H9 (cell line): ENCODE data around the gene CCL24. TPM values are rescaled to one million over a fixed set of nuclear protein-coding genes. Genes with fewer than 3 reads are reported as not detected.
A peak's percentile ranks its signal among the peaks of the same experiment; 100 is the strongest.
"Not testable (repeated sequence)": the region's sequence is repeated elsewhere in the genome, so short reads cannot be mapped to it uniquely, and the experiment has no call there.

Experiments
- DNase-seq: peaks from one replicate; pipeline ENCODE4 v3.0.0-alpha.2; 2017
- H2AFZ ChIP-seq: one replicate; pipeline ENCODE4 v1.6.1; 2013; ENCODE audit warnings: mild to moderate bottlenecking, low read length, control low read depth, moderate library complexity
- H2AK5ac ChIP-seq: 2 replicates; pipeline ENCODE4 v1.6.1; 2013; ENCODE audit warnings: low read length, control low read depth, mixed read lengths; ENCODE audit not compliant: insufficient read length
- H2BK120ac ChIP-seq: one replicate; pipeline ENCODE4 v1.6.1; 2013; ENCODE audit warnings: low read depth, mild to moderate bottlenecking, low read length, control low read depth, inconsistent platforms; ENCODE audit not compliant: poor library complexity, severe bottlenecking
- H2BK12ac ChIP-seq: 2 replicates; pipeline ENCODE4 v1.6.1; 2013; ENCODE audit warnings: low read length, control low read depth, mixed read lengths, low read depth; ENCODE audit not compliant: insufficient read length
- H2BK15ac ChIP-seq: 2 replicates; pipeline ENCODE4 v1.6.1; 2013; ENCODE audit warnings: low read depth, low read length, control low read depth
- H2BK20ac ChIP-seq: one replicate; pipeline ENCODE4 v1.6.1; 2013; ENCODE audit warnings: low read depth, mild to moderate bottlenecking, low read length, control low read depth, inconsistent platforms; ENCODE audit not compliant: poor library complexity, severe bottlenecking
- H2BK5ac ChIP-seq: 2 replicates; pipeline ENCODE4 v1.6.1; 2013; ENCODE audit warnings: low read length, control low read depth, mixed read lengths; ENCODE audit not compliant: insufficient read length
- H3K14ac ChIP-seq: 2 replicates; pipeline ENCODE4 v1.6.1; 2013; ENCODE audit warnings: low read length, control low read depth; ENCODE audit not compliant: insufficient read depth
- H3K18ac ChIP-seq: 2 replicates; pipeline ENCODE4 v1.6.1; 2013; ENCODE audit warnings: low read depth, mild to moderate bottlenecking, mixed read lengths, low read length, control low read depth; ENCODE audit not compliant: insufficient read length
- H3K23ac ChIP-seq: 2 replicates; pipeline ENCODE4 v1.6.1; 2013; ENCODE audit warnings: low read length, control low read depth, mixed read lengths, low read depth; ENCODE audit not compliant: insufficient read length
- H3K23me2 ChIP-seq: 2 replicates; pipeline ENCODE4 v1.6.1; 2013; ENCODE audit warnings: low read depth, mild to moderate bottlenecking, mixed read lengths, low read length, control low read depth; ENCODE audit not compliant: insufficient read length, poor library complexity, severe bottlenecking
- H3K27ac ChIP-seq: 2 replicates; pipeline ENCODE4 v1.5.1; 2013; ENCODE audit warnings: low read length, control low read depth, mixed read lengths, low read depth; ENCODE audit not compliant: insufficient read length
- H3K27me3 ChIP-seq: 2 replicates; pipeline ENCODE4 v1.6.1; 2013; ENCODE audit warnings: low read length, control low read depth, inconsistent platforms; ENCODE audit not compliant: insufficient read depth
- H3K4ac ChIP-seq: 2 replicates; pipeline ENCODE4 v1.6.1; 2013; ENCODE audit warnings: low read depth, mild to moderate bottlenecking, control low read depth, inconsistent platforms, low read length, moderate library complexity
- H3K4me1 ChIP-seq: 2 replicates; pipeline ENCODE4 v1.6.1; 2013; ENCODE audit warnings: low read length, control low read depth, inconsistent platforms; ENCODE audit not compliant: insufficient read depth
- H3K4me2 ChIP-seq: 2 replicates; pipeline ENCODE4 v1.6.1; 2013; ENCODE audit warnings: low read length, control low read depth, mixed read lengths; ENCODE audit not compliant: insufficient read length, insufficient read depth
- H3K56ac ChIP-seq: 2 replicates; pipeline ENCODE4 v1.6.1; 2013; ENCODE audit warnings: low read depth, mild to moderate bottlenecking, mixed read lengths, low read length, control low read depth; ENCODE audit not compliant: insufficient read length
- H3K79me1 ChIP-seq: 2 replicates; pipeline ENCODE4 v1.6.1; 2013; ENCODE audit warnings: low read depth, mild to moderate bottlenecking, moderate library complexity, low read length, control low read depth, inconsistent platforms; ENCODE audit not compliant: insufficient read depth, poor library complexity, severe bottlenecking
- H3K79me2 ChIP-seq: 2 replicates; pipeline ENCODE4 v1.6.1; 2013; ENCODE audit warnings: low read length, control low read depth, inconsistent platforms; ENCODE audit not compliant: insufficient read depth
- H3K9ac ChIP-seq: 2 replicates; pipeline ENCODE4 v1.6.1; 2013; ENCODE audit warnings: low read length, control low read depth, mixed read lengths; ENCODE audit not compliant: insufficient read length; ENCODE audit errors: extremely low read depth
- H3K9me3 ChIP-seq: one replicate; pipeline ENCODE4 v1.6.1; 2013; ENCODE audit warnings: low read depth, low read length, inconsistent platforms; ENCODE audit not compliant: control insufficient read depth
- H3T11ph ChIP-seq: one replicate; pipeline ENCODE4 v1.6.1; 2013; ENCODE audit warnings: mild to moderate bottlenecking, low read length, control low read depth, inconsistent platforms
- H4K20me1 ChIP-seq: one replicate; pipeline ENCODE4 v1.6.1; 2013; ENCODE audit not compliant: control insufficient read depth, insufficient read length, insufficient read depth
- H4K5ac ChIP-seq: 2 replicates; pipeline ENCODE4 v1.6.1; 2013; ENCODE audit warnings: low read depth, mild to moderate bottlenecking, mixed read lengths, low read length, control low read depth; ENCODE audit not compliant: insufficient read length
- H4K8ac ChIP-seq: replicated peaks from 2 replicates; pipeline ENCODE4 v1.6.1; 2013; ENCODE audit warnings: low read length, control low read depth, mixed read lengths, low read depth; ENCODE audit not compliant: insufficient read length
- H4K91ac ChIP-seq: 2 replicates; pipeline ENCODE4 v1.6.1; 2013; ENCODE audit warnings: low read depth, mild to moderate bottlenecking, moderate library complexity, mixed read lengths, low read length, control low read depth; ENCODE audit not compliant: insufficient read length
- H3K27ac Mint-ChIP-seq, 3 experiments: 2 replicates in 2 of 3; 3 replicates in 1 of 3; pipeline ENCODE4 v1.8.0; 2020 to 2021; ENCODE audit warnings: mixed read lengths in 3 of 3, mild to moderate bottlenecking in 1 of 3, moderate library complexity in 1 of 3
- H3K27me3 Mint-ChIP-seq: 2 replicates; pipeline ENCODE4 v1.8.0; 2021; ENCODE audit warnings: low read depth, mild to moderate bottlenecking, moderate library complexity, mixed read lengths
- H3K36me3 Mint-ChIP-seq, 3 experiments: 2 replicates in 2 of 3; 3 replicates in 1 of 3; pipeline ENCODE4 v1.8.0; 2020 to 2021; ENCODE audit warnings: low read depth in 3 of 3, mixed read lengths in 3 of 3; ENCODE audit not compliant: insufficient read depth in 1 of 3
- H3K4me1 Mint-ChIP-seq, 2 experiments: 2 replicates each; pipeline ENCODE4 v1.8.0; 2020; ENCODE audit warnings: mixed read lengths in 2 of 2
- H3K4me3 Mint-ChIP-seq, 2 experiments: 2 replicates in 1 of 2; 3 replicates in 1 of 2; pipeline ENCODE4 v1.8.0; 2020 to 2021; ENCODE audit warnings: mild to moderate bottlenecking in 2 of 2, mixed read lengths in 2 of 2, moderate library complexity in 1 of 2
- H3K9me3 Mint-ChIP-seq, 2 experiments: 2 replicates in 1 of 2; 3 replicates in 1 of 2; pipeline ENCODE4 v1.8.0; 2020; ENCODE audit warnings: mild to moderate bottlenecking in 2 of 2, mixed read lengths in 2 of 2, moderate library complexity in 1 of 2
- WGBS: extraction: QIAGEN DNeasy Blood & Tissue Kit; methylation state at CpG from one replicate; pipeline ENCODE4 v1.1.7; 2013; ENCODE audit warnings: missing lambda C conversion rate, low lambda C conversion rate, mixed read lengths; ENCODE audit not compliant: insufficient read length; ENCODE audit errors: extremely low coverage; 5-methylcytosine and 5-hydroxymethylcytosine counted together
- total RNA-seq: library from RNA; stranded (reverse); gene quantifications from 2 replicates; pipeline ENCODE4 v1.2.1, GENCODE V29; 2021
- TF ChIP-seq, protein P1 (sequence below): fragments of 200-600 bp; sonication (generic); conservative IDR thresholded peaks from 3 replicates; pipeline ENCODE4 v1.8.0; 2021; ENCODE audit warnings: antibody characterized with exemption, mild to moderate bottlenecking

CCL24 gene
- total RNA-seq, 1 experiment from 2014 or later = not detected

- no peak overlapping the region for H2AK5ac ChIP-seq
- no peaks in the 10 kb centered on the region for H3K9me3 ChIP-seq
- no peak overlapping the region for H4K8ac ChIP-seq
- no peak overlapping the region for H2BK15ac ChIP-seq
- H3K14ac ChIP-seq = no peak overlapping the region
- Mint-ChIP-seq H3K4me3 (no peak overlapping the region), H3K27me3 (peaks cover 5% of the 10 kb centered on the region; the same call in 1 of the 2 replicates), H3K9me3 (peaks cover 6 to 10% of the 10 kb centered on the region in 2 experiments), H3K36me3 (peaks cover 4 to 13% (median 7%) of the 10 kb centered on the region in 3 experiments), H3K4me1 (peaks cover 24 to 27% of the 10 kb centered on the region in 2 experiments), H3K27ac (peak overlapping the region in 1 of 3 experiments; percentile 76; a peak in 2 of 7 replicates)
- no peak overlapping the region for H2BK20ac ChIP-seq
- H3K4me1 ChIP-seq = no peaks in the 10 kb centered on the region; the same call in 1 of the 2 replicates
- no peak overlapping the region for H4K5ac ChIP-seq
- H2BK5ac ChIP-seq = no peak overlapping the region
- no peaks in the 10 kb centered on the region for H3K79me1 ChIP-seq
- no CpG with 5 or more reads among the region's 12 CpGs for WGBS
- no peak overlapping the region for H3K23ac ChIP-seq
- no peak overlapping the region for H3K4me2 ChIP-seq
- H4K91ac ChIP-seq = no peak overlapping the region
- no peak overlapping the region for H2AFZ ChIP-seq
- no peak overlapping the region for H2BK120ac ChIP-seq
- TF ChIP-seq, protein P1, sequence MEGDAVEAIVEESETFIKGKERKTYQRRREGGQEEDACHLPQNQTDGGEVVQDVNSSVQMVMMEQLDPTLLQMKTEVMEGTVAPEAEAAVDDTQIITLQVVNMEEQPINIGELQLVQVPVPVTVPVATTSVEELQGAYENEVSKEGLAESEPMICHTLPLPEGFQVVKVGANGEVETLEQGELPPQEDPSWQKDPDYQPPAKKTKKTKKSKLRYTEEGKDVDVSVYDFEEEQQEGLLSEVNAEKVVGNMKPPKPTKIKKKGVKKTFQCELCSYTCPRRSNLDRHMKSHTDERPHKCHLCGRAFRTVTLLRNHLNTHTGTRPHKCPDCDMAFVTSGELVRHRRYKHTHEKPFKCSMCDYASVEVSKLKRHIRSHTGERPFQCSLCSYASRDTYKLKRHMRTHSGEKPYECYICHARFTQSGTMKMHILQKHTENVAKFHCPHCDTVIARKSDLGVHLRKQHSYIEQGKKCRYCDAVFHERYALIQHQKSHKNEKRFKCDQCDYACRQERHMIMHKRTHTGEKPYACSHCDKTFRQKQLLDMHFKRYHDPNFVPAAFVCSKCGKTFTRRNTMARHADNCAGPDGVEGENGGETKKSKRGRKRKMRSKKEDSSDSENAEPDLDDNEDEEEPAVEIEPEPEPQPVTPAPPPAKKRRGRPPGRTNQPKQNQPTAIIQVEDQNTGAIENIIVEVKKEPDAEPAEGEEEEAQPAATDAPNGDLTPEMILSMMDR = no peak
- no peak overlapping the region for H3K27ac ChIP-seq
- H3K56ac ChIP-seq = no peak overlapping the region
- H3K27me3 ChIP-seq = no peaks in the 10 kb centered on the region
- no peaks in the 10 kb centered on the region for H3K79me2 ChIP-seq
- no peak overlapping the region for H3K4ac ChIP-seq
- H2BK12ac ChIP-seq = no peak overlapping the region
- no peaks in the 10 kb centered on the region for H4K20me1 ChIP-seq
- no peaks in the 10 kb centered on the region for H3K23me2 ChIP-seq
- DNase-seq = no peak
- H3T11ph ChIP-seq = no peak overlapping the region
- no peak overlapping the region for H3K9ac ChIP-seq
- H3K18ac ChIP-seq = no peak overlapping the region
These were observed 37.2 kb downstream of the CCL24 start for GRCh38 chr7:75776295-75776971.

GRCh38 chr7:75773958-75774357, 39.6 kb downstream of the CCL24 start:
- H3K9me3 Mint-ChIP-seq, H3K9ac ChIP-seq, H3K4me3 Mint-ChIP-seq, H4K8ac ChIP-seq, H2BK12ac ChIP-seq, DNase-seq, H4K91ac ChIP-seq, H4K5ac ChIP-seq, H3K27me3 ChIP-seq, H3K23me2 ChIP-seq, H3K4me1 Mint-ChIP-seq, H3K27ac Mint-ChIP-seq, H3K27ac ChIP-seq, H2BK5ac ChIP-seq, H3K27me3 Mint-ChIP-seq, H3K79me1 ChIP-seq, H3K23ac ChIP-seq, H3K79me2 ChIP-seq, H2BK120ac ChIP-seq, H3K18ac ChIP-seq, H3K36me3 Mint-ChIP-seq, H3K4ac ChIP-seq, H3T11ph ChIP-seq, H4K20me1 ChIP-seq, H2AFZ ChIP-seq, H2BK20ac ChIP-seq, H3K4me2 ChIP-seq, H3K9me3 ChIP-seq, H3K14ac ChIP-seq, H2AK5ac ChIP-seq, H2BK15ac ChIP-seq, H3K4me1 ChIP-seq, H3K56ac ChIP-seq: not testable (repeated sequence)
- WGBS = no CpG with 5 or more reads among the region's 6 CpGs
